GM15510 (cell line): ENCODE results near the gene RPL38.

Experiments
- POLR2A ChIP-seq: IDR thresholded peaks from 3 replicates; pipeline ENCODE4 v1.6.1; 2011; ENCODE audit warnings: borderline replicate concordance; ENCODE audit not compliant: insufficient read length; ENCODE audit errors: extremely low read depth

Gene RPL38

DNA sequence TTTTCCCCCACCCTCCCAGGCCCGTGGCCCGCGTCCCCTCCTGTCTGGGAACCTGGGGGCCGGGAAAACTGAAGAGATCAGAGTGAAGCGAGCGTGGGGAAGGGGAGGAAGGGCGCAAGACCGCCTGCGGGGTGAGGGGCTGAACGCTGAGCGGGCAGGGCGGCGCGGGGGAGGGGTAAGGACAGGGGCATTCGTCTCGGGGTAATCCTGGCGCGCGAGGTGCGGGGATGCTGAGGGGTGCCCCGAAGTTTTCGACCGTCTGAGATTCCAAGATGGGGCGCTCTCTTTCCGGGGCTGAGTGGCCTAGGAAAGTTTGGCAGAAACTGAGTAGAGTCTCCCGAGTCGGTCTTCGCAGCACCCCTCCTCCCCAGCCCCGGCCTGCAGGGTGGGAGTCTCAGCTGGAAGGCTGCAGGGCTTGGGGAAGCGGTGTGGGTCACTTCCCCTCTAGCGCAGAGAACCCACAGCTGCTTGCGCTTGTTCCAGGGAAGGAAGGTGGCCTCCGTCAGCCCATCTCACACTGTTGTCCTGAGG, 10.4 kb downstream of the RPL38 start:
- TF ChIP-seq POLR2A, result no peak

DNA sequence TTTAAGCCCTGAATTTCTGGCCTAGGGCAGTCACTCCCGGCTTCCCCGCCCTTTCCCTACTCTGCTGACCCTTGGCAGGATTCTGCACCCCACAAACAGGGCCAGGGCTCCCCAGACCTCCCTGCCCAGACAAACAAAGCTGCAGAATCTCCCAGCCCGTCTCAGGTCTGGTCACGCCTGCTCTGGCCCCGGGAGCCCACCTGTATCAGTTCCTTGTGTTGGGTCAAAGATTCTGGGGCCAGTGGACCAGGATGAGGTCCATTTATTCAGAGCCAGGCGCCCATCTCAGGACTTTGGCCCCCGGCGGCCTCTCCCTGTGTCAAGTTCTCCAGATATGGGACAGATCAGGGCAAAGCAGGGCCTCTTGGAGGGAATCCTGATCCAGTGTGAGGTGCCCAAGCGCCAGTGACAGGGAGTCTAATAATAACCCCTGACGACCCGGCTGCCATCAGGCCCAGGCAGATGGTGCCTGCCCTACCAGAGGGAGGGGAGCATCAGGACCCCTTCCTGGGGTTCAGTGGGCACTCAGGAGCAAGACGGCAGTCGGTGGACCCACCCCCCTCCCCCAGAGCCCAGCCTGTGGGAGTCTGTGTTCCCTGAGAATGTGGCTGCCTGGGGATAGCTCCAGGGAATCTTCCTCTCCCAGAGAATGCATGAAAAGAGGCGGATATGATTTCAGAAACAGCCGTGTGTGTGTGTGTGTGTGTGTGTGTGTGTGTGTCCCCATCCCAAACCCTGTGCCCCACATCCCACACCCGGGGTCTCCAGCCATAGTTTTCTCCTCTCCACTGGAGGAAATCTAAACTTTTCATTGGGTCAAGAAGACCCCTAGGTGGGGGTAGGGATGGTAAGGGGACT, 11.2 kb downstream of the RPL38 start:
- TF ChIP-seq POLR2A, result no peak

GRCh38 chr17:74215342-74215727, 11.9 kb downstream of the RPL38 start:
- no peak for TF ChIP-seq POLR2A

GRCh38 chr17:74216505-74216904, 13.0 kb downstream of the RPL38 start:
- TF ChIP-seq POLR2A, result no peak

DNA sequence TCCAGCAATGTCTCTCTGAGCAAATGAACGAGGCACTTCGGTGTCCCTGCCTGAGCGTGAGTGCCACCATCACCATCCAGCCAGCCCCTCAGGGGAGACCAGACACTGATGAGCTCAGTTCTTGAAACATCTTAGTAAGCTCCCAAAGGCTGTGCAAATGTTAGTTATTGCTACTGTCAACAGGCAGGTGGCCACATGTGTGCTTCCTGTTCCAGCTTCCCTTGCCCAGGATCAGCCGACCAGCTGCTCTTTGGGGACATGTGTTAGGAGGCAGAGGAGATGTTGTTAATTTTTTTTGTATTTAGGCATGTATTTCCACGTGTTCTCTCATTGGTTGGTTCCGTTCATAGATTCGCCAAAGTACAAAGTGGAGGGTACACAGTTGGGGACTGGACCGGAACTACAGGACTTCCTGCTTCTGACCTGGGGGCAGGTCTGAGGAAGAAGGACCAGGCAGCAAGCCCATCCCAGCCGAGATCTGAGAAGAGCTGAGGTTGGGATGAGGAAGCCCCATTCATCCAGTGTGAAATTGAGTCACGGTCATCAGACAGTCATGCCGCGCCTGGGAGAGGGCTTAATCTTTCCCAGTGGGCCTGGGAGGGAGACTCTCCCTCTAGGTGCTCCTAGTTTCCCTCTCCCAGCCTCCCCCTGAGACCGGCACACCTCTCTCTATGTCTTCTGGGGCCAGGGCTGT, 13.7 kb downstream of the RPL38 start:
- TF ChIP-seq POLR2A, result no peak

- TF ChIP-seq POLR2A, result no peak
Measured at GRCh38 chr17:74217888-74218287, 14.4 kb downstream of the RPL38 start.

DNA sequence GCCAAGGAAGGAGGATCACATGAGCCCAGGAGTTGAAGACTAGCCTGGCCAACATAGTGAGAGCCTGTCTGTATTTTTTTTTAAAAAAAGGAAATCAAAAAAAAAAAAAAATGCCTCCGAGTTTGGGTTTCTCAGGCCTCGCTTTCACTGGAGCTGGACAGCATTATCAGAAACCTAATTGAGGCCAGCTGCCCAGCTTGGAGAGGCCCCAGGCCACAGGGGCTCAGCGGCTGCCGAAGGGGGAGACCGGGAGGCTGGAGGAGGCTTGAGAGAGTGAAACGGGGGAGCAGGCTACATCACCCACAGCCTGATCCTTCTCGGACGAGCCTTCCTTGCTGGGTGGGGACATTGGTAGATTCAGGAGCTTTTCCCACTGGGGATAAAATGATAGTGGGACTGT, 15.0 kb downstream of the RPL38 start:
- no peak for TF ChIP-seq POLR2A

- TF ChIP-seq POLR2A, result no peak
Measured at GRCh38 chr17:74219576-74220133, 16.2 kb downstream of the RPL38 start.

GRCh38 chr17:74220219-74220618, 16.7 kb downstream of the RPL38 start:
- no peak for TF ChIP-seq POLR2A

DNA sequence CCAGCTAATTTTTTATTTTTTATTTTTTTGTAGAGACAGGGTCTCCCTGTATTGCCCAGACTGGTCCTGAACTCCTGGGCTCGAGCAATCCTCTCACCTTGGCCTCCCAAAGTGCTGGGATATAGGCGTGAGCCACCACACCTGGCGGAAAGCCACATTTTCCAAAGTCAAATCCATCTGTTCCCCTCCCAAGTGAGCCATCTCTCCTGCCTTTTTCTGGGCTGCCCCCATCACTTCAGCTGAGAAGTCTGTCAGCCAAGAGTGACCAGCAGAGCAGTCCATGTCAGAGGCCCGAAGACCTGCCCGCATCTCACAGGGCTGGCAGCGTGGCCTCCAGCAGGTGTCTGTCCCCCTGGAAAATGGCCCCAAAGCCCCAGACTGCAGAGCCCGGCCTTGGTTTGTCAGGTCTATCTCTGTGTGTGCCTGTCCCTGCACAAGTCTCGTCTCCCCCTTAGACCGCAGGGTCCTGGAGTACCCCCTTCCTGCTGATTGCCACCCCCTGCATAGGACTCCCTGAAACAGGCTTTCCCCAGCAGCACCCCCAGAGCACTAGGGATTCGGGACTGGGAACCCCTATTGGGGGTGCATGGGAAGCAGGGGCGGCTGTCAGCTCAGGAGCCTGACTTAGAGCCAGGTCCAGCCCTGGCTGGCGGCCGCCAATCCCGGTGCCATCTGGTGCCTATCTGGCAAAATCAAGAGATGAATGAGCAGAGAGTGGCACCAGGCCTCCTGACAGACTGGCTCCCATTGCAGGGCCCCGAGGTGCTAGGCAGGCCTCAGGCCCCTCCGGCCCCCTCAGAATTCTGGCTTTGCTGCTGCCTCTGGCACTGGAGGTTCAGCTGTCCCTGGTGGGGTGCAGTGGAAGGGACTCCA, 17.7 kb downstream of the RPL38 start:
- no peak for TF ChIP-seq POLR2A

DNA sequence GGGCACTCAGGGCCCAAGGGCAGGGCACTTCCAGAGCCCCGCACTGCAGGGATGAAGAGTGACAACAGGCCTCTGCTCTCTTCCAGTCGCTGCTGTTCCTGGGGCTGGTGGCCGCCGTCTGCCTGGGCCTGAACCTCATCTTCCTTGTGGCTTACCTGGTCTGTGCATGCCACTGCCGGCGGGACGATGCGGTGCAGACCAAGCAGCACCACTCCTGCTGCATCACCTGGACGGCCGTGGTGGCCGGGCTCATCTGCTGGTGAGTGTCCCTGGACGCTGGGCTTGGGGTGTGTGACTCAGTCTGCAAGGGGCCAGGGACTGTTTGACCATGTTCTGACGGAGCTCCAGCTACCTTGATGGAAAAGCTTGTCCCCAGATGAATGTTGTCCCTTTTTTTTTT, 18.9 kb downstream of the RPL38 start:
- no peak for TF ChIP-seq POLR2A

DNA sequence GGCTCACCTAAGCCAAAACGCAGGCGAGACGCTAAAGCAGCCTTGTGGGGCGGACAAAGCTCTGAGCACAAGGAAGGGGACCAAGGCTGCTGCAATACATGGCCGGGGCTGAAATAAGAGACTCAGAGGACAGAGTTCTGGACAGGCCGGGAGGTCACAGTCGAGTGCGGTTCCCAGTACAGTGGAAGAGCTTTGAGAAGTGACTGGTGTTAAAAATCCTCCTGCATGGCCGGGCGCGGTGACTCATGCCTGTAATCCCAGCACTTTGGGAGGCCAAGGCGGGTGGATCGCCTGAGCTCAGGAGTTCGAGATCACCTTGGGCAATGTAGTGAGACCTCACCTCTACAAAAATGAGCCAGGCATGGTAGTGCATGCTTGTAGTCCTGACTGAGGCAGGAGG, 20.4 kb downstream of the RPL38 start:
- TF ChIP-seq POLR2A, result no peak

DNA sequence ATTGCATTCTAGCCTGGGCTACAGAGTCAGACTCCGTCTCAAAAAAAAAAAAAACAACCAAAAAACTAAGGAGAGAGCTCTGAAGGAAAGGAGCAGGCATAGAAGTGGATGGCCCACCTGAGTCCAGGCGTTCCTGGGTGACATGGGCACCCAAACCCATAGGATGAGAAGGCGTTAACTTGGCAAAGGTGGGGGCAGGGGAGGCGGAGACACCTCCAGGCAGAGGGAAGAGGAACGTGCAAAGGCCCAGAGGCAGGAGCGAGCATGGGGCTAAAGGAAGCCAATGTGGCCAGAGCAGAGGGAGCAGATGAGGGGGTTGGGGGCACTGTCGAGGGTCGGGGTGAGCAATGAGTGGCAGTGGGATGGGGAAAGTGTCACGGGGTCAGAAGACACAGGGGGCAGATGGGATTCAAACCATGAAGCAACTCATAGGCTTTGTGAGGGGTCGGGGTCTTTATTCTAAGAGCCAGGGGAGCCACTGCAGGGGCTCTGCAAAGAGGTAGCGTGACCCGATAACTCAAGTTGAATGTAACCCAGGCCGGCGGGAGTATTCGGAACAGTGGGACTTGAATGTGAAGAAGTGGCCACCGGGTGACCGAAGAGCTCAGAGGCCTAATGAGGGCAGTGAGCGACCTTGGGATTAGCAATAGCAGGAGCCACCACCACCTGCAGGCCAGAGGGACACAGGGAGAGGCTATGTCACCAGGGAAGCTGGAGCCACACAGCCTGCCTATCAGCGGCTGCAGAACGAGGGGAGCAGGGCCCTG, 21.7 kb downstream of the RPL38 start:
- no peak for TF ChIP-seq POLR2A

DNA sequence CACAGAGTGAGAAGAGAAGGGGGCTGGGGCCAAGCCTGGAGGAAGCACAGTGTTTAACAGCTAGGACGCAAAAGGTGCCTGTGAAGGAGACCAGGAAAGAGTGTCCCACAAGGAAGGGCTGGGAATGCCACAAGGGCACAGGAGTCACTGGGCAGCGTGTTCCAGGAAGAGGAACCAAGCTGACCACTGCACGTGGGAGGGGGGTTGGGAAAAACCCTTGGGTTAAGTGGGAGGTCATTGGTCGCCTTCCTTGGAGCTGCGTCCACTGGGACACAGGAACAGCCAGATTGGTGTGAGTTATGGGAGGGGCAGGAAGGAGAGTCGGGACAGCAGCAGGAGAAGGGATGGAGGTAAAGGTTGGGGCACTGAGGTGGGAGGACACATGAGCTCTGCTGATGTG, 22.8 kb downstream of the RPL38 start:
- no peak for TF ChIP-seq POLR2A
